ENCODE measurements around the gene ANAPC7.
"Not testable (repeated sequence)": the region's sequence is repeated elsewhere in the genome, so short reads cannot be mapped to it uniquely, and the experiment has no call there.

Gene ANAPC7

GRCh38 chr12:110344657-110345056 lies 58.9 kb downstream of the ANAPC7 start:
- H3K4me3 ChIP-seq (ENCODE audit: low read depth, low read length), result no peak overlapping the region

GRCh38 chr12:110343736-110344555 lies 59.6 kb downstream of the ANAPC7 start:
- H3K4me3 ChIP-seq (ENCODE audit: low read depth, low read length), result no peak overlapping the region
- CTCF ChIA-PET, result no interaction called here
- TF ChIP-seq CTCF (IDR thresholded peaks at IDR 0.05; ENCODE audit: insufficient read depth, low read length, missing control alignments), result no peak
- POLR2A ChIA-PET, result no interaction called here
- DNase-seq (ENCODE audit: low read depth, low spot score), result no peak

More at GRCh38 chr12:110344657-110345056, 58.9 kb downstream of the ANAPC7 start:
- CTCF ChIA-PET, result no interaction called here
- TF ChIP-seq CTCF (IDR thresholded peaks at IDR 0.05; ENCODE audit: insufficient read depth, low read length, missing control alignments), result no peak
- no peak for DNase-seq (ENCODE audit: low read depth, low spot score)
- POLR2A ChIA-PET, result no interaction called here

GRCh38 chr12:110343114-110343513 lies 60.4 kb downstream of the ANAPC7 start:
- ChIA-PET CTCF (interaction anchor here (1.2 kb wide), 1 partner anchor 15 kb away, joined by 4 read pairs; no protein-coding TSS in a partner anchor), POLR2A (no interaction called here)
- DNase-seq (ENCODE audit: low read depth, low spot score), result no peak
- TF ChIP-seq CTCF (IDR thresholded peaks at IDR 0.05; ENCODE audit: insufficient read depth, low read length, missing control alignments), result no peak
- no peak overlapping the region for H3K4me3 ChIP-seq (ENCODE audit: low read depth, low read length)

- ChIA-PET CTCF (interaction anchor here (1.2 kb wide), 1 partner anchor 16 kb away, joined by 4 read pairs; no protein-coding TSS in a partner anchor), POLR2A (no interaction called here)
- no peak for TF ChIP-seq CTCF (IDR thresholded peaks at IDR 0.05; ENCODE audit: insufficient read depth, low read length, missing control alignments)
- no peak for DNase-seq (ENCODE audit: low read depth, low spot score)
- H3K4me3 ChIP-seq (ENCODE audit: low read depth, low read length), result no peak overlapping the region
Observed at GRCh38 chr12:110342157-110342556, 61.4 kb downstream of the ANAPC7 start.

DNA sequence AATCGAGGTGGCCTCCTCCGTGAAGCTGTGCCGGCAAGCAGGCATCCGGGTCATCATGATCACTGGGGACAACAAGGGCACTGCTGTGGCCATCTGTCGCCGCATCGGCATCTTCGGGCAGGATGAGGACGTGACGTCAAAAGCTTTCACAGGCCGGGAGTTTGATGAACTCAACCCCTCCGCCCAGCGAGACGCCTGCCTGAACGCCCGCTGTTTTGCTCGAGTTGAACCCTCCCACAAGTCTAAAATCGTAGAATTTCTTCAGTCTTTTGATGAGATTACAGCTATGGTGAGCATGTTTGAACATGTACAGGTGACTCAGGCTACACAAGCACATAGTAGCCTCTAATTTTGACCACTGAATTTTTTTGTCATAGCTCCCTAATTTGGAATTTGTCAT lies 62.8 kb downstream of the ANAPC7 start:
- CTCF ChIA-PET, result interaction anchor here (0.6 to 1.8 kb wide), 5 partner anchors 13 to 241 kb away, joined by 3 to 6 read pairs (median 3); no protein-coding TSS in a partner anchor
- POLR2A ChIA-PET, result interaction anchor here (0.6 kb wide), 2 partner anchors 19 to 160 kb away, joined by 3 read pairs; no protein-coding TSS in a partner anchor
- no peak overlapping the region for H3K4me3 ChIP-seq (ENCODE audit: low read depth, low read length)
- TF ChIP-seq CTCF (IDR thresholded peaks at IDR 0.05; ENCODE audit: insufficient read depth, low read length, missing control alignments), result no peak
- no peak for DNase-seq (ENCODE audit: low read depth, low spot score)

- DNase-seq (ENCODE audit: low read depth, low spot score); H3K4me3 ChIP-seq (ENCODE audit: low read depth, low read length): not testable (repeated sequence)
- POLR2A ChIA-PET, result interaction anchor here (0.6 kb wide), 1 partner anchor 19 kb away, joined by 3 read pairs; no protein-coding TSS in a partner anchor
- CTCF ChIA-PET, result interaction anchor here (0.6 to 1.8 kb wide), 6 partner anchors 14 to 79 kb away, joined by 3 to 6 read pairs (median 3); no protein-coding TSS in a partner anchor
Observed at GRCh38 chr12:110340261-110340660, 63.2 kb downstream of the ANAPC7 start.

Data from AG04449 (cell line).